NCI-H2171 (cell line): ENCODE data around the gene LCE1F.

Experiments used
- DNase-seq: peaks from one replicate; lab custom pipeline; 2025; lab: John Stamatoyannopoulos, UW

Gene LCE1F

GRCh38 chr1:152776361-152776760 is 1.4 kb downstream of the LCE1F start:
- no peak for DNase-seq

- peak; percentile 13 for DNase-seq
Observed at GRCh38 chr1:152777510-152778137, 2.7 kb downstream of the LCE1F start.

- DNase-seq: no peak
Observed at GRCh38 chr1:152783095-152783494, 8.2 kb downstream of the LCE1F start.

GRCh38 chr1:152786077-152786476 is 11.1 kb downstream of the LCE1F start, which contains the start of gene LCE1E:
Gene LCE1E (plus strand): TSS chr1:152786257. CDS start chr1:152787300, 1,043 bp downstream.
- DNase-seq: no peak

- no peak for DNase-seq
Observed at GRCh38 chr1:152795686-152796085, 20.7 kb downstream of the LCE1F start.

GRCh38 chr1:152796421-152796820 is 21.5 kb downstream of the LCE1F start, which contains the start of gene LCE1D:
Gene LCE1D (plus strand): TSS chr1:152796721. CDS start chr1:152797795, 1,074 bp downstream.
- DNase-seq: no peak

- no peak for DNase-seq
Observed at GRCh38 chr1:152801333-152801732, 26.4 kb downstream of the LCE1F start.

GRCh38 chr1:152806576-152806975 is 31.6 kb downstream of the LCE1F start, which contains the start of gene LCE1C:
Gene LCE1C (minus strand): TSS chr1:152806651. CDS start chr1:152805478, 1,173 bp downstream.
- no peak for DNase-seq

- DNase-seq: no peak
Observed at GRCh38 chr1:152811050-152811449, 36.1 kb downstream of the LCE1F start.

GRCh38 chr1:152811671-152812070 is 36.7 kb downstream of the LCE1F start, which contains the start of gene LCE1B:
Gene LCE1B (plus strand): TSS chr1:152811971. CDS start chr1:152812447, 476 bp downstream.
- DNase-seq: no peak

- DNase-seq: no peak
Observed at GRCh38 chr1:152817309-152817708, 42.4 kb downstream of the LCE1F start.

GRCh38 chr1:152823294-152823693 is 48.4 kb downstream of the LCE1F start:
- no peak for DNase-seq

GRCh38 chr1:152824964-152825363 is 50.0 kb downstream of the LCE1F start:
- DNase-seq: no peak
